PFSK-1 (cell line): ENCODE measurements around the gene PDGFD.

Experiments
- FOXP2 ChIP-seq: optimal IDR thresholded peaks from 2 replicates; pipeline ENCODE3; 2011; ENCODE audit warnings: borderline replicate concordance, control low read depth, inconsistent platforms; ENCODE audit not compliant: insufficient read depth; ENCODE audit errors: extremely low read length, extremely low read depth
- POLR2AphosphoS5 ChIP-seq: IDR thresholded peaks from 2 replicates; pipeline ENCODE4 v1.6.1; 2012; ENCODE audit warnings: low read depth, mild to moderate bottlenecking, control low read depth, low read length, moderate library complexity
- SIN3A ChIP-seq: IDR thresholded peaks from 2 replicates; pipeline ENCODE4 v1.6.1; 2012; ENCODE audit warnings: mild to moderate bottlenecking, low read length, moderate library complexity, borderline replicate concordance; ENCODE audit not compliant: insufficient read depth
- TAF1 ChIP-seq: IDR thresholded peaks from 2 replicates; pipeline ENCODE4 v1.6.1; 2012; ENCODE audit warnings: low read length, control low read depth, borderline replicate concordance; ENCODE audit not compliant: insufficient read depth
- TF ChIP-seq, protein P1 (sequence below), 2 experiments: IDR thresholded peaks; 2 replicates each; pipeline versions ENCODE4 v1.6.1 to v1.8.0; 2011 to 2012; ENCODE audit warnings: low read depth in 2 of 2, low read length in 2 of 2, control low read depth in 1 of 2, inconsistent platforms in 1 of 2, mild to moderate bottlenecking in 1 of 2, moderate library complexity in 1 of 2; ENCODE audit not compliant: insufficient read depth in 1 of 2

DNA sequence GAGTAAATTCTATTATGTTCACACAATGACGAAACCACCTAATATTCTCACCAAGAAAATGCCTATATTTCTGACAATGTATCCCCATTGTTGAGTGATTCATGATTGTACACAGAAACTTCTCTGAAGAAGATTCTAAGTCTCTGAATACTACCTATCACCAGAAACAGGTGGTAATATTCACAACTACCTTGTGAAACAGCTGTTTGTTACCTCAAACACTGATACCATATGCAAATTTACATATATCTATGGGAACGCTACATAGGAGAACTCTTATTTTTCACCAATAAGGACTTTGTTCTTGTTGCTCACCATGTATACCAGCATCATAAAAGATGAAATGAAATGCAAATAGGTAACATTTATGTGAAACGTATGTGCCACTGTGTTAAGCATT, 59.3 kb downstream of the PDGFD start:
- TF ChIP-seq, protein P1, sequence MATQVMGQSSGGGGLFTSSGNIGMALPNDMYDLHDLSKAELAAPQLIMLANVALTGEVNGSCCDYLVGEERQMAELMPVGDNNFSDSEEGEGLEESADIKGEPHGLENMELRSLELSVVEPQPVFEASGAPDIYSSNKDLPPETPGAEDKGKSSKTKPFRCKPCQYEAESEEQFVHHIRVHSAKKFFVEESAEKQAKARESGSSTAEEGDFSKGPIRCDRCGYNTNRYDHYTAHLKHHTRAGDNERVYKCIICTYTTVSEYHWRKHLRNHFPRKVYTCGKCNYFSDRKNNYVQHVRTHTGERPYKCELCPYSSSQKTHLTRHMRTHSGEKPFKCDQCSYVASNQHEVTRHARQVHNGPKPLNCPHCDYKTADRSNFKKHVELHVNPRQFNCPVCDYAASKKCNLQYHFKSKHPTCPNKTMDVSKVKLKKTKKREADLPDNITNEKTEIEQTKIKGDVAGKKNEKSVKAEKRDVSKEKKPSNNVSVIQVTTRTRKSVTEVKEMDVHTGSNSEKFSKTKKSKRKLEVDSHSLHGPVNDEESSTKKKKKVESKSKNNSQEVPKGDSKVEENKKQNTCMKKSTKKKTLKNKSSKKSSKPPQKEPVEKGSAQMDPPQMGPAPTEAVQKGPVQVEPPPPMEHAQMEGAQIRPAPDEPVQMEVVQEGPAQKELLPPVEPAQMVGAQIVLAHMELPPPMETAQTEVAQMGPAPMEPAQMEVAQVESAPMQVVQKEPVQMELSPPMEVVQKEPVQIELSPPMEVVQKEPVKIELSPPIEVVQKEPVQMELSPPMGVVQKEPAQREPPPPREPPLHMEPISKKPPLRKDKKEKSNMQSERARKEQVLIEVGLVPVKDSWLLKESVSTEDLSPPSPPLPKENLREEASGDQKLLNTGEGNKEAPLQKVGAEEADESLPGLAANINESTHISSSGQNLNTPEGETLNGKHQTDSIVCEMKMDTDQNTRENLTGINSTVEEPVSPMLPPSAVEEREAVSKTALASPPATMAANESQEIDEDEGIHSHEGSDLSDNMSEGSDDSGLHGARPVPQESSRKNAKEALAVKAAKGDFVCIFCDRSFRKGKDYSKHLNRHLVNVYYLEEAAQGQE (IDR thresholded peaks at IDR 0.05; ENCODE audit: insufficient read depth in 1 of 2, low read depth in 2 of 2, low read length in 2 of 2) = no peak
- TF ChIP-seq POLR2AphosphoS5 (no peak), TAF1 (no peak), SIN3A (no peak), FOXP2 (no peak)
